ENCODE measurements around the gene MYO1D.
"Not testable (repeated sequence)": the region's sequence is repeated elsewhere in the genome, so short reads cannot be mapped to it uniquely, and the experiment has no call there.

Gene MYO1D

GRCh38 chr17:32564325-32564724, 312.6 kb downstream of the MYO1D start:
- DNase-seq: no peak

- no peak for DNase-seq
Measured at GRCh38 chr17:32563583-32563982, 313.3 kb downstream of the MYO1D start.

- no peak for DNase-seq
Measured at GRCh38 chr17:32558997-32559650, 317.8 kb downstream of the MYO1D start.

GRCh38 chr17:32558326-32558955, 318.5 kb downstream of the MYO1D start:
- no peak for DNase-seq

GRCh38 chr17:32555611-32556310, 321.2 kb downstream of the MYO1D start:
- no peak for DNase-seq

- DNase-seq: no peak
Measured at GRCh38 chr17:32553168-32553567, 323.8 kb downstream of the MYO1D start.

- no peak for DNase-seq
Measured at GRCh38 chr17:32552280-32552679, 324.6 kb downstream of the MYO1D start.

GRCh38 chr17:32551186-32551955, 325.6 kb downstream of the MYO1D start:
- DNase-seq: no peak

GRCh38 chr17:32549559-32549958, 327.4 kb downstream of the MYO1D start:
- no peak for DNase-seq

GRCh38 chr17:32546031-32546444, 330.9 kb downstream of the MYO1D start:
- DNase-seq: no peak

GRCh38 chr17:32542186-32542585, 334.7 kb downstream of the MYO1D start:
- no peak for DNase-seq

- no peak for DNase-seq
Measured at GRCh38 chr17:32541640-32542039, 335.3 kb downstream of the MYO1D start.

- no peak for DNase-seq
Measured at GRCh38 chr17:32536736-32537643, 339.9 kb downstream of the MYO1D start.

- DNase-seq: no peak
Measured at GRCh38 chr17:32533296-32533695, 343.6 kb downstream of the MYO1D start.

- no peak for DNase-seq
Measured at GRCh38 chr17:32529604-32530003, 347.3 kb downstream of the MYO1D start.

- no peak for DNase-seq
Measured at GRCh38 chr17:32528825-32529224, 348.1 kb downstream of the MYO1D start.

- DNase-seq: no peak
Measured at GRCh38 chr17:32527146-32527545, 349.8 kb downstream of the MYO1D start.

GRCh38 chr17:32525122-32525521, 351.8 kb downstream of the MYO1D start:
- DNase-seq: peak; percentile 18

GRCh38 chr17:32524553-32524880, 352.4 kb downstream of the MYO1D start:
- DNase-seq: not testable (repeated sequence)

GRCh38 chr17:32523827-32524552, 352.9 kb downstream of the MYO1D start:
- DNase-seq: no peak

- DNase-seq: no peak
Measured at GRCh38 chr17:32523017-32523680, 353.8 kb downstream of the MYO1D start.

All from NCI-H524 treated with DMSO at 0.1 percent for 48 hours (cell line).